Left lung (tissue), 10 donors: ENCODE data around the gene SDK1. TPM values are rescaled to one million over a fixed set of nuclear protein-coding genes. Genes with fewer than 3 reads are reported as not detected.

ENCODE experiments used
- ATAC-seq: fragments of 200-7000 bp; cut with Tn5 transposase; one replicate; pipeline ENCODE4 v1.9.1; 2020; ENCODE audit warnings: moderate library complexity
- DNase-seq, 4 donors: peaks; one replicate each; pipeline ENCODE4 v3.0.0-alpha.2; 2013 to 2020
- H3K27ac ChIP-seq, 2 donors: fragments of 200-600 bp; sonication (generic) in 1 of 2; one replicate each; pipeline versions ENCODE4 v1.5.0 to v1.8.0; 2020 to 2021
- H3K27me3 ChIP-seq, 2 donors: fragments of 200-600 bp; sonication (generic) in 1 of 2; one replicate each; pipeline versions ENCODE4 v1.5.0 to v1.8.0; 2020 to 2021
- H3K36me3 ChIP-seq, 2 donors: fragments of 200-600 bp; sonication (generic) in 1 of 2; one replicate each; pipeline versions ENCODE4 v1.5.0 to v1.8.0; 2020 to 2021
- H3K4me1 ChIP-seq, 2 donors: fragments of 200-600 bp; one replicate each; pipeline ENCODE4 v1.8.0; 2021
- H3K4me3 ChIP-seq, 2 donors: fragments of 200-600 bp; sonication (generic) in 1 of 2; one replicate each; pipeline versions ENCODE4 v1.5.0 to v1.8.0; 2020 to 2021; ENCODE audit warnings: mild to moderate bottlenecking in 1 of 2
- H3K9me3 ChIP-seq, 2 donors: fragments of 200-600 bp; sonication (generic) in 1 of 2; one replicate each; pipeline versions ENCODE4 v1.5.0 to v1.8.0; 2020 to 2021
- intact Hi-C, 2 donors: fragments of 100-400 bp; cut with DNase I; formaldehyde crosslinking; loops; one replicate each; pipeline versions ENCODE4 v1.11.2 to v1.14.2; 2022
- polyA plus RNA-seq, 6 donors: library from polyadenylated mRNA; unstranded; fragments of 120-200 nt; gene quantifications; one replicate each; pipeline ENCODE4 v1.2.1, GENCODE V29; 2013; ENCODE audit not compliant: insufficient read length in 6 of 6
- total RNA-seq, 2 donors: library from RNA; stranded (reverse); fragmentation: NEBNext Ultra II Directional; extraction: Animal tissue kit (Norgen Biotek cat#: 25700); gene quantifications; one replicate each; pipeline ENCODE4 v1.2.1, GENCODE V29; 2021
- TF ChIP-seq, protein P1 (sequence below), 2 donors: fragments of 200-600 bp; sonication (generic) in 1 of 2; IDR thresholded peaks; one replicate each; pipeline versions ENCODE4 v1.5.0 to v1.8.0; 2021; ENCODE audit warnings: antibody characterized with exemption in 2 of 2
- donor health status: DM: no; HTN: yes; CAD: no.
- donor health status: DM: no; HTN: no; CAD: no.

Gene SDK1
- total and polyA plus RNA-seq, 8 donors, result 5.5 to 17.6 (median 13.0) TPM

DNA sequence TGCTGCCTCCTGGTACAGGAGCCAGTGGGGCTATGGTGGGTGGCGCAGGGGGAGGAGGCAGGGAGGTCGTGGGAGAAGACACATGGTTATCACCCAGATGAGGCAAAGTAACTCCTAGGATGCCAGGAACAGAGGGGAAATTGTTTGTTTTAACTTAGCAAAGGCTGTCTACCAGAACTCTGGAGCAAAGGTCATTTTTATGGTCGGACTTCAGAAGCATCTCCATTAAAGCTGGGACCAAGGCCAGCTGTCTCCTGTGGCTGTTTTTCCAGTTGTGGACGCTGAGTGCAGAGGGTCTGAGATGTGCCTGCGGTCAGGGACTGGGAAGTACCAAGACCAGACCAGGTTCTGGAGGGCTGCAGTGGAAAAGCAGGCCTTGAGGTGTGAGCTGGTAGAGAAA lies 855.1 kb downstream of the SDK1 start:
- no peaks in the 10 kb centered on the region for H3K27me3 ChIP-seq
- peak in 1 of 4 donors; percentile 23 for DNase-seq
- H3K4me1 ChIP-seq, result no peaks in the 10 kb centered on the region
- no peaks in the 10 kb centered on the region for H3K9me3 ChIP-seq
- no peak for ATAC-seq
- H3K27ac ChIP-seq, result no peak overlapping the region
- TF ChIP-seq, protein P1, sequence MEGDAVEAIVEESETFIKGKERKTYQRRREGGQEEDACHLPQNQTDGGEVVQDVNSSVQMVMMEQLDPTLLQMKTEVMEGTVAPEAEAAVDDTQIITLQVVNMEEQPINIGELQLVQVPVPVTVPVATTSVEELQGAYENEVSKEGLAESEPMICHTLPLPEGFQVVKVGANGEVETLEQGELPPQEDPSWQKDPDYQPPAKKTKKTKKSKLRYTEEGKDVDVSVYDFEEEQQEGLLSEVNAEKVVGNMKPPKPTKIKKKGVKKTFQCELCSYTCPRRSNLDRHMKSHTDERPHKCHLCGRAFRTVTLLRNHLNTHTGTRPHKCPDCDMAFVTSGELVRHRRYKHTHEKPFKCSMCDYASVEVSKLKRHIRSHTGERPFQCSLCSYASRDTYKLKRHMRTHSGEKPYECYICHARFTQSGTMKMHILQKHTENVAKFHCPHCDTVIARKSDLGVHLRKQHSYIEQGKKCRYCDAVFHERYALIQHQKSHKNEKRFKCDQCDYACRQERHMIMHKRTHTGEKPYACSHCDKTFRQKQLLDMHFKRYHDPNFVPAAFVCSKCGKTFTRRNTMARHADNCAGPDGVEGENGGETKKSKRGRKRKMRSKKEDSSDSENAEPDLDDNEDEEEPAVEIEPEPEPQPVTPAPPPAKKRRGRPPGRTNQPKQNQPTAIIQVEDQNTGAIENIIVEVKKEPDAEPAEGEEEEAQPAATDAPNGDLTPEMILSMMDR (IDR thresholded peaks at IDR 0.05), result no peak
- H3K4me3 ChIP-seq, result no peak overlapping the region
- intact Hi-C loops, result no loop called here
- no peaks in the 10 kb centered on the region for H3K36me3 ChIP-seq

DNA sequence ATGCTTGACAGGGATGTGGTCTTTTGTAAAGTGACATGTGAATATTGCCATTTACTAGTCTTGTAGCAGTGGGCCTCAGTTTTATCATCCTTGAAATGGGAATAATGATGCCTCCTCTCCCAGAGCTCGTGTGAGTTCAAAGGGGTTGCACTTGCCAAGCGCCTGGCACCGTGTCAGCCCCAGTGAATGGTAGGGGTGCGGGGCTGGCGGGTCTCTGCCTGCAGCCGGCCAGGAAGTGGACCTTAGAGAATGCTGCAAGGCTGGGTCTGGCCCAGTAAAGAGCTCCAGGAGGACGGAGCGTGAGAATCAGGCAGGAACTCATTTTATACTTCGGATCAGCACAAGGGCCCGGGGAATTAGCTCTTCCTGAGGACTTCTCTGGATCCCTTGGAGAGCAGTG lies 856.6 kb downstream of the SDK1 start:
- peak in 1 of 4 donors; percentile 52 for DNase-seq
- TF ChIP-seq, protein P1 (IDR thresholded peaks at IDR 0.05), result no peak
- no peaks in the 10 kb centered on the region for H3K4me1 ChIP-seq
- no peaks in the 10 kb centered on the region for H3K9me3 ChIP-seq
- no peak overlapping the region for H3K27ac ChIP-seq
- H3K4me3 ChIP-seq, result no peak overlapping the region
- intact Hi-C loops, result no loop called here
- no peaks in the 10 kb centered on the region for H3K36me3 ChIP-seq
- no peak for ATAC-seq
- no peaks in the 10 kb centered on the region for H3K27me3 ChIP-seq

DNA sequence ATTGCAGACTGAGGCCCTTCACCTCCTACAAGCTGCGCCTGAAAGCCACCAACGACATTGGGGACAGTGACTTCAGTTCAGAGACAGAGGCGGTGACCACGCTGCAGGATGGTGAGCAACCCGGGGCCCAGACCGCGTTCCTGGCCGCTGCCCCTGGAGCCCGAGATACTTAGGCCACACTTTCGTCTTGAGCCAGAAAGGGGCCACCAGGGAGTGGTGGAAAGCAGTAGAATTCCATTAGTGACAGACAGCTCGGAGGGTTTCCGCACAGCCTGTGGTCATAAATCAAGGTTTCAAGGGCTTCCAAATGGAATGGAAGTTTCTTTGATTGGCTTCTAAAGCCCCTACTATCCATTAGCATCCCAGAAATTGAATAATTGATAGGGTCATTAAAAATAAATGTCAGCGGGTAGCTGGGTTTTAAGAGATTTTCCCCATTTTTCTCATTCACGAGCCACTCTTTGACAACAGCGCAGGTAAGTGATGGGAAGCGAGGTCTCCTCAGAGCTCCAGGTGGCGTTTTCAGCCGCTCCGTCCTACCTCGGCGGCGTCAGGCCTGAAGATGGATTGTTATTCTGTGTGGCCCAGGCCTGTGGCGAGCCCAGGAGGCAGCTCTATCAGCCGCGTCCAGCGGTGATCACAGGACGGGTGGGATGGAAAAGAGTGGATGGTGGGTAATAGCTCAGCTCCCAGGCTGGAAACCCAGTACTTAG lies 857.5 kb downstream of the SDK1 start:
- peak in 1 of 4 donors; percentile 62 for DNase-seq

DNA sequence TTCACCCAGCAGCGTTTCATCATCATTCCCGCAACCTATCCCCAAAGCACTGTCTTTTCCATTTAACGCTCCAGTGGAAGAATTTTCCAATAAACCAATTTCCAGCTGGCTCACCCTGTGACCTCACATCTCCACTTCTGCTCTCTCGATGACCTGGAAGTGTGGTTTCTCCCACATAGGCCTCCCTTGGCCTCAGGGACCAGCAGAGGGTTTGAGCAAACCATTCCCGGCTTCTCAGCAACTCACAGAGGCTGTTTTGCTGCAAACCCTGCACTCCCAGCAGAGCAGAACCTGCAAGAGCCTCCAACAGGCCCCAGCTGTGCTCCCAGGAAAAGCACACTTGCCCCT lies 858.1 kb downstream of the SDK1 start:
- no peaks in the 10 kb centered on the region for H3K9me3 ChIP-seq
- H3K27ac ChIP-seq, result no peak overlapping the region
- H3K4me3 ChIP-seq, result no peak overlapping the region
- TF ChIP-seq, protein P1 (IDR thresholded peaks at IDR 0.05), result no peak
- ATAC-seq (no peak), DNase-seq (no peak)
- H3K4me1 ChIP-seq, result no peaks in the 10 kb centered on the region
- no peaks in the 10 kb centered on the region for H3K27me3 ChIP-seq
- H3K36me3 ChIP-seq, result no peaks in the 10 kb centered on the region
- intact Hi-C loops, result no loop called here

More for the DNA sequence above, 857.5 kb downstream of the SDK1 start:
- Histone ChIP-seq H3K27me3 (no peaks in the 10 kb centered on the region), H3K27ac (no peak overlapping the region), H3K36me3 (no peaks in the 10 kb centered on the region), H3K4me3 (no peak overlapping the region), H3K4me1 (no peaks in the 10 kb centered on the region), H3K9me3 (no peaks in the 10 kb centered on the region)
- ATAC-seq, result no peak
- TF ChIP-seq, protein P1 (IDR thresholded peaks at IDR 0.05), result no peak
- intact Hi-C loops, result no loop called here

DNA sequence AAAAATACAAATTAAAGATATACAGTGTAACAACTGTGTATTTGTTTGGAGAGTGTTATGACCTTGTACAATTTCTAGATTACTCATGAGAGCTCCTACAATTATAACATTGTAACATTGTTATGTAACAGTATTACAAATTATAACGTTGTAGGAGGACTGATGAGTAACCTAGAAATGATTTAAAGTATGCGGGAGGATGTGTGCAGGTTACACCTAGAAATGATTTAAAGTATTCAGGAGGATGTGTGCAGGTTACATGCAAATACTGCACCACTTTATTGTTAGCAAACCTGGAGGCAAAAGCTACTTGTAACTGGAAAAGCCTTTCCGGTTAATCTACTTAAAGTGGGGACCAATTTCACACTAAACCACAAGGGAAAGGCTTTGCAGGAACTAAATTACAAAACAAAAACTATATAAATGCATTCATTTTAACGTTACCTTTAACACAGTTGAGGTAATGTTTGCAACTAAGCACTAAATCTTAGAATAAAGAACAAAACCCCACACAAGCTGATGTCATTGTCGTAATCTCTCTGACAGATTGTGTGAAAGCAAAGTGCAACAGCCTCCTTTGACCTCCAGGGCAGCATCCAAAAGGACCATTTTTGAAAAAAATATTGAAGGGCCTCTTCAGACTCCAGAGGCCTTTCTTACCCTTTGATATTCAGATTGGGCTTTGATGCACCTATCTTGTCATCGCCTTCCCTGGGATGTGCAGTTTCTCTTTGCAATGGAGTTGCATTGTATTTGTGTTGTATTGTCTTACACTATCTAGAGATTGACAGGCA lies 858.9 kb downstream of the SDK1 start:
- Histone ChIP-seq H3K27me3 (no peaks in the 10 kb centered on the region), H3K4me3 (no peak overlapping the region), H3K36me3 (no peaks in the 10 kb centered on the region), H3K9me3 (no peaks in the 10 kb centered on the region), H3K27ac (no peak overlapping the region), H3K4me1 (no peaks in the 10 kb centered on the region)
- intact Hi-C loops, result no loop called here
- ATAC-seq (peak; percentile 57), DNase-seq (no peak)
- TF ChIP-seq, protein P1 (IDR thresholded peaks at IDR 0.05), result no peak
